HG02973 (cell line): ENCODE results near the gene ENTPD1.
"Not testable (repeated sequence)": the region's sequence is repeated elsewhere in the genome, so short reads cannot be mapped to it uniquely, and the experiment has no call there.

ENCODE experiments used
- ATAC-seq: cut with Tn5 transposase; IDR thresholded peaks from one replicate; pipeline ENCODE4 v1.9.1; 2021; ENCODE audit warnings: moderate library complexity; ENCODE audit not compliant: unreplicated experiment

The ENTPD1 gene

GRCh38 chr10:95756041-95756761 lies at the start of gene ENTPD1:
Gene ENTPD1 (plus strand): TSS chr10:95756163. CDS start chr10:95756240, 77 bp downstream.
- no peak for ATAC-seq

DNA sequence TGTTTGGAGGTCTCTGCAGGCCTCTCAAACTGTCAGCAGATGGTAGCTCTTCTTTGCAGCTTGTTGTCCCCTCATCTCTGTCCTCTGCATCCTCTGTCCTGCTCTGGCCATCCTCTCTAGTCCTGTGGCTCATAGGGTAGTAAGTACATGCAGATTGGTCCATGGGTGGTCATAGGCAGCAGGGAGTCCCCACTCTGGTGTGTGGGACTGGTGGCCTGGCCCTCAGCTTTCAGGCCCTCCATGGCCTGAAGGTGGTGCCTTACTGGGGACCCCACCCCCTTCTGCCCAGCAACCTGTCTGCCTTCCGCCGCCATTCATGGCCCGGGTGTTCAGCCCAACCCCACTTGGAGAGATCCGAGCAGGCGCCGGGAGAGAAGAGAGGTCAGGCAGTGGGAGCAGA lies 49.4 kb upstream of the ENTPD1 start:
- ATAC-seq, result no peak

DNA sequence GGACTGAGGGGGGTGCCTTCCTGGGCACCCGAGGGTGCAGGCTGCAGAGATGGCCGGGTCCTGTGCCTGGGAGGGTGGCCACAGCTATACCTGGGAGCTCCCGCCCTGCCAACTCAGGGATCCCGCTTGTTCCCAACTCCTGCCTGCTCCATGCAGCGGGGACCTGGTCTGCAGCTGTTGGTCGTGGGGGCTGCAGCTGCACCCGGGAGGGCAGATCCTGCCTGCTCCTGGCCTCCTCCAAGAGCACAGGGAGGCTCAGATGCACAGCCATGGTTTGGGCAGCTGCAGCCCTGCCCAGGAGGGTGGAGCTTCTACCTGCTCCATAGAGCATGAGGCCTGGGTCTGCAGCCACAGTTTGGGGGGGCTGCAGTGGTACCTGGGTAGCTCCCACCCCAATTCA lies 49.0 kb upstream of the ENTPD1 start:
- ATAC-seq, result no peak

DNA sequence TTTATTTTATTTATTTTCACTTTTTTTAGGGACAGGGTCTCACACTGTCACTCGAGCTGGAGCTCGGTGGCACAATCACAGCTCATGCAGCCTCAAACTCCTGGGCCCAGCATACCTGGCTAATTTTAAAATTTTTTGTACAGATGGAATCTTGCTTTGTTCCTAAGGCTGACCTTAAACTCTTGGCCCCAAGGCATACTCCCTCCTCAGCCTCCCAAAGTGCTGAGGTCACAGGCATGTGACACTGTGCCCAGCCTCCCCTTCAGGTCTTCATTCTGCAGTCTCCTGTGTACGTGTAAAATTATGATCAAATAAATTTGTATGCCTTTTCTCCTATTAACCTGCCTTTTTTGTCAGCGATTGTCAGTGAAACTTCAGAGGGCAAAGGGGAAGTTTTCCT lies 44.5 kb upstream of the ENTPD1 start:
- no peak for ATAC-seq

GRCh38 chr10:95716466-95716865 lies 39.5 kb upstream of the ENTPD1 start:
- no peak for ATAC-seq

- ATAC-seq, result no peak
These were observed 39.1 kb upstream of the ENTPD1 start for GRCh38 chr10:95716866-95717265.

DNA sequence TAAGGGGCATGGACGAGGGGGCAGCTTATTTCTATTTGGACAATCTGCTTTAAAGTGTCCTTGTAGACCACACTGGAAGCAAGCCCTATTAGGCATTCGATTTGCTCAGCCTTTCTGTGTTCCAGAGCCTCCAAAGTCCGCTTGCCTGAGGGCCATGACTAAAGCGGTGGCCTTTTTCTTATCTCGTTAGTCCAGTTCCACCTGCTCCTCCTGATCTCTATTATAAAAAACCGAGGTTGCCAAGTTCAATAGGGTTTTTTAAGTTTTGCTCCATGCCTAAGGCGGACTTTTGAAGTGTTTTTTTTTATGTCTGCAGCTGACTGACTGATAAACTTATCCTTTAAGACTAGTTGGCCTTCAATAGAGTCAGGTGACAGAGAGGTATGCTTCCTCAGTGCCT lies 35.2 kb upstream of the ENTPD1 start:
- ATAC-seq, result not testable (repeated sequence)

GRCh38 chr10:95722496-95722895 lies 33.5 kb upstream of the ENTPD1 start:
- not testable (repeated sequence) for ATAC-seq

- no peak for ATAC-seq
These were observed 27.4 kb upstream of the ENTPD1 start for GRCh38 chr10:95728526-95728925.

GRCh38 chr10:95729323-95730055 lies 26.5 kb upstream of the ENTPD1 start:
- ATAC-seq, result no peak

- no peak for ATAC-seq
These were observed 25.7 kb upstream of the ENTPD1 start for GRCh38 chr10:95730233-95730632.

DNA sequence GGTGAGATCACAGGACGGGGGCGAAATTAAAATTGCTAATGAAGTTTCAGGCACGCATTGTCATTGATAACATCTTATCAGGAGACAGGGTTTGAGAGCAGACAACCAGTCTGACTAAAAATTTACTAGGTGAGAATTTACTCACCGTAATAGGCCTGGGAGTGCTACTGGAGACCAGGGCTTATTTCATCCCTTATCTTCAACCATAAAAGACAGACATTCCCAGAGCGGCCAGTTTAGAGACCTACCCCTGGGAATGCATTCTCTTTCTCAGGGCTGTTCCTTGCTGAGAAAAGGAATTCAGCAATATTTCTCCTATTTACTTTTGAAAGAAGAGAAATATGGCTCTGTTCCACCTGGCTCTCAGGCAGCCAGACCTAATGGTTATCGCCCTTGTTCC lies 23.1 kb upstream of the ENTPD1 start:
- not testable (repeated sequence) for ATAC-seq

GRCh38 chr10:95739056-95739455 lies 16.9 kb upstream of the ENTPD1 start:
- ATAC-seq, result no peak

DNA sequence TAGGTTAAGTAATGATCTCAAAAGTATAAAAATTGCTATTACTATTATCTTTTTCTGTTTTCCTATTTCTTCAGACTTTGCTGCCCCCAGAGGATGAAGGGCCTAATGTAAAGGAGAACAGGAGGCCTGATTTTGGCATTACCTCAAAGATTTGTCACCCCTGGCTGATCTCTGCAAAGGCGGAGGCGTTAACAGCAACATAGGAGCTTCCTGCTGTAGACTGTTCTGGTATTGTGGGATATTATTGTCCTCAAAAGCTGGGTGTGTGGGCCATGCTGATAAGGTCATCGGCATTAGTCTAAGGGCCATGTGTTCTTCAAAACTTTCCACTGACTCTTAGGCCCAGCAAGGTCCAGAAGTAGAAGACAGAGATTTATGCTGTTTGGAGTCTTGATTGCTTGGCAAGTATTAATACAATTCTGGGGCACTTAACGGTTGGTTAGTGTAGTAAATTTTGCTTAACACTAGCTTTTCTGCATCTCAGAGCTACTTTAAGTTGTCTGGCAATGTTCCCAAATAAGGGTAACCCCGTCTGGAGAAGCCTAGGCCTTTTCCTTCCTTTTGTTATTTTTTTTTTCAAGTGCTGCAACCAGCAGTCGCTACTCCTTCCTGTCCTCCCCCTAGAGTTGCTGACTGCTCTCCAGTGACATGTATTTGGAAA lies 14.0 kb upstream of the ENTPD1 start:
- ATAC-seq, result peak; percentile 73

DNA sequence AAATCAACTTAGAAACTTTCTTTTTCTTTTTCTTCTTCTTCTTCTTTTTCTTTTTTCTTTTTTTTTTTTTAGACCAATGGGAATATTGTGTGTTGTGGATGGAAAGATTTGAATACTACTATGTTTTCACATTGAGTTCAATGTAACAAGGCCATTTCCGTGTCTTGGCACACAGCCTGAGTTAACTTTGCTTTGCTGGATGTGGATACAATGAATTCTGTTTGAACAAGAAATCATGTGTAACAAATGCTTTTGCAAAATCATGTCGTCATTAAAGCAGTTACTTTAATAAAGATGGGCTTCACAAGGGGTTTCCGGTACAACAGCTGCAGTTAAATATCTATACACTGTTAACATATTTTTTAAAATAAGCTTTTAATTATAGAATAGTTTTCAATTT lies 13.5 kb upstream of the ENTPD1 start:
- ATAC-seq, result no peak

- no peak for ATAC-seq
These were observed 12.9 kb upstream of the ENTPD1 start for GRCh38 chr10:95742962-95743535.

DNA sequence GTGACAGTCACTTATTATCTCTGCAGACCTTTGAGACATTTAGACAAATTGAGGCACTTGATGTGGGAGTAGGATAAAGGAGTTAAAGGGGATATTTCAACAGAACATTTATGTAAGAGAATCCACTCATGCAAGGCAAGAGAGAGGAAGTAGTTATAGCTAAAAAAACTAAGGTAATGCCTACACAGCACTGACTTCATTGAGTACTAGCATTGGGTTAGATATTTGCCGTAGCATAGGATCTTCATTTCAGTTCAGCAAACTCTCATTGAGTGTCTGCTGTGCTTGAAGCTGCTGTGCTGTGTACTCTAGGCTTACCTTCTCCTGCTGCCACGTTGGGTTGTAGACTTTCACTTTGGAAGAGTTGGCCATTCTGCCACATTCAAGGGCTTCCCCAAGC lies 10.5 kb upstream of the ENTPD1 start:
- ATAC-seq, result no peak

DNA sequence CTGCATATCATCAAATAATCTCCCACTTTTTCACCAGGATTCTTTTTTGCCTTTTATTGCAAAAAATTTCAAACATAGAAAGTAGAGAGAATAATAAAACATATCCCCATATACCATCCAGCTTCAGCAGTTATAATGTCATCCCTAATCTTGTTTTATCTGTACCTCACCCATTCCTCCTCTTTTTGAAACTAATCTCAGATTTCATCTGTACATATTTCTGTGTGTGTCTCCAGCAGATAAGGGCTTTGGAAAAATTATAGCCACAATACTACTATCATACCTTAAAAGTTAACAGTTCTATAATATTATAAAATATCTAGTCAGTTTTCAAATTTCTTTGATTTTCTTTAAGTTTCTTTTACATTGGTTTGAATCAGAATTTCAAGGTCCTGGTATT lies 7.6 kb upstream of the ENTPD1 start:
- ATAC-seq, result no peak

DNA sequence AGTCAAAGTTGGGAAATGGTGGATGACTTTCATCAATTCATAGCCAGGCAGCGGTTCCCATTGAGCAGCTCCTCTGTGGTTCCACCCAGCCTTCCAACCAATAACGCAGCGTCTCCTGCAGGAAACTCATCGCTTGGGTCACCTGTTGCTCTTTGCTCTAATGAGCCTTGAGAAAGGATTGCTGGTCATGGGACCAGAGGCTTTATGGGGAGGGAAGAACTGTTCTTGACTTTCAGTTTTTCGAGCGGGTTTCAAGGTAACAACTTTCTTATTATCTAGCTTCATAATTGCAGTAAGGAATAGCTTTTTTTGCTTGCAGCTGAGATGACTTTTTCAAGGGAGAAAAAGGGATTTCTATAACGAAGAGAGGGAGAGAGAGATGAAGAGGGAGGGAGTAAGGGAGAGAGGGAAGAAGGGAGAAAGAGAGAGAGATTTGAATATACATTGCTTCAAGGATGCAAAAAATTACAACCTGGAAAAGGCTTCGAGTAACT lies 405 bp upstream of the ENTPD1 start:
- ATAC-seq, result peak; percentile 30

DNA sequence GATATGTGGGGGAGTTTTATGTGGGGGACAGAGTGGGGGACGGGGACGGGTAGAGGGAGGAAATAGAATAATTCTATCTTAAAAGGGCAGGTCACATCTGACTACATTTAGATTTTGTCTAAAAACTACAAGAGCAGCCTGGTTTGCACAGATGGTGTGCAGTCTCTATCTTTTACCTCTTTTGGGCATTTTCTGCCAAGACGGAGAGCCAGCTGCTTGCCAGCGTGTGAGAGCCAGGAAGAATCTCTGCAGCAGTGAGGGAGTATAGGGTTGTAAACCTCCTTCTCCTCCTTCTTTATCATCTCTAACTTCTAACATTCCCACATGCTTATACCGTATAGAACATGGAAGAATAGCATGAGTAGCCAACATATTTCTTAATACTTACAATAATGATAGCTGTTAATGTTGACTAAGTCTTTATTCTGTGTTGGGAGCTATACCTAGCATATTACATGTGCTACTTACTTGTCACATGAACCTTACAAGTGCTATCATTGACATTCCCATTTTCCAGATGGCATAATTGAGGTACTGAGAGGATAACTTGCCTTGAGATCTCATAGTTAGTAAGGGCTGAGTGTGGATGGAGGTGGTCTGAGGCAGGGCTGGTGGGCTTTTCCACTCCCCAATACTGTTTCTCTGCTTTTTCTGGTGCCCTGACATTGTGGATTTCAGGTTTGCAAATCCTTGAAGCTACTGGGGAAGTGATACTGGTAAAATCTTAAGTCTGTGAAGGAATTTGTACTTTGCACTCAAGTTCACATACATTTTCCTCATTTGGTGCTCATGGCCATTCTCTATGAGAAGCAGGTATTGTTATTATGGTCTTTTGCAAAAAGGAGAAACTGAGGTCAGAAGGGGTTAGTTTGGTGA lies 1.1 kb downstream of the ENTPD1 start:
- ATAC-seq, result no peak
